T-helper 9 cell (primary cell): ENCODE measurements around the gene IFI27L1.

Source experiments
- DNase-seq: peaks from one replicate; pipeline ENCODE4 v3.0.0-alpha.2; 2020

The IFI27L1 gene

DNA sequence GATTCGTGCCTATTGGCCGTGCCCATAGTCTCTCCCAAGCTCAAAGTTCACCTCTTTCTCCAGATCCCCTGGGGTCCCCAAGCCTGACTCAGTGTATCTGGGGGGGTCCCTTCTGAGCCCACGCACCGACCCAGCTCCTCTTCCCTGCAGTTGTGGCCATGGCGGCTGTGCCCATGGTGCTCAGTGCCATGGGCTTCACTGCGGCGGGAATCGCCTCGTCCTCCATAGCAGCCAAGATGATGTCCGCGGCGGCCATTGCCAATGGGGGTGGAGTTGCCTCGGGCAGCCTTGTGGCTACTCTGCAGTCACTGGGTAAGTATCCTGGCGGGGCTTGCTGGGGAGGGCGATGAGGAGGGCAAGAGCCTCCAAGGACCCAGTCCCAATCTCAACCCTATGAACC, 34.5 kb downstream of the IFI27L1 start:
- no peak for DNase-seq

DNA sequence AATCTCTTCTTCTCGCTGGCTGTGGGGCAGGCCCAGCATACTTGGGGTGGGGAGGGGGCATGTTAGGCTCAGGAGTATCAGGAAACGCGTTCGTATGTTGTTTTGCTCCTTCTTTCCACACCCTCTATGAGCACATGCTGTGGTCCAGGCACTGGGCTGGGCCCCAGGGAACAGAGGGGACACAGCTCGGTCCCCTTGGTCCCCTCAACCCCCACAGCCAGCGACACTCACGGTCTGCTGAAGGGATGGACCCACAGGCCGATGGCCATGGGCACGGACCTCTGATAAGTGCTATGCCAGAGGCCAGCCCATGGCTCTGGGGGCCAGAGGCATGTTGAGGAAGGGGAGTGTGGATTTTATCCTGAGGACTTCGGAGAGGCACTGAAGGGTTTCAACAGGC, 35.6 kb downstream of the IFI27L1 start:
- no peak for DNase-seq

DNA sequence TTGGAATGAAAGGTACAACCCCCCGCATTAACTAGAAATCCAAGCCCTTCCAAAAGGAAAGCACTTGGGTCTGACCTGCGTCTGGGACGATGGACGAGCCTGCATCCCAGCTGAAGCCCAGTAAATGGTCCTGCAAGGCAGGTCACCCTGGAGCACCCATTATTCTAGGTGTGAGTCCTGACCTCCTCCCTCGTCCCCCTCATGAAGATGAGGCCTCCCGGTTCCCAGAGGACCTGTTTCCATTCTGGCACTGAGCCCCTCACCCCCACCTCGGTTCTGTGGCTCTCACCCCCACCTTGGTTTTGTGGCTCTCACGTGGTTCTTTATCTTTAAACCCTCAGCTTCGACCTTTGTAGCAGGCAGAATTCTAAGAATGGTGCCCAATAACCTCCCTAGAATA, 36.7 kb downstream of the IFI27L1 start:
- DNase-seq = no peak

DNA sequence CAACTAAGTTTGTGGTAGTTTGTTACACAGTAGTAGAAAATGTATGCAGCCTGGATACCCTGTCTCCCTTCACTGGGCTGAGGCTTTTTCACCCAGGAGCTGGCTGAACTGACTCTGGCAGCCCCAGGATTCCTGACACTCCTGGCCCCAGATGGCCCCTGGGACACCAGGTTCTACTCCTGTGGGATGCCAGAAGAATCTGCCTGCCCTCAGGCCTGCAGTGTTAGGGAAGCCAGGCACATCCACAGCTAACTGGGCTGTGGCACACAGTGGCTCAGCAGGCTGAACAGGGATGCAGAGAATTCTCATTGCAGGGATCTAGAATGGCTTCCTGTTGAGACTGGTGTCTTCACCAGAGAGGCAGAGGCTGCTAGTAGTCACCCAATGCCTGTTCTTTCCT, 38.0 kb downstream of the IFI27L1 start:
- DNase-seq = no peak

DNA sequence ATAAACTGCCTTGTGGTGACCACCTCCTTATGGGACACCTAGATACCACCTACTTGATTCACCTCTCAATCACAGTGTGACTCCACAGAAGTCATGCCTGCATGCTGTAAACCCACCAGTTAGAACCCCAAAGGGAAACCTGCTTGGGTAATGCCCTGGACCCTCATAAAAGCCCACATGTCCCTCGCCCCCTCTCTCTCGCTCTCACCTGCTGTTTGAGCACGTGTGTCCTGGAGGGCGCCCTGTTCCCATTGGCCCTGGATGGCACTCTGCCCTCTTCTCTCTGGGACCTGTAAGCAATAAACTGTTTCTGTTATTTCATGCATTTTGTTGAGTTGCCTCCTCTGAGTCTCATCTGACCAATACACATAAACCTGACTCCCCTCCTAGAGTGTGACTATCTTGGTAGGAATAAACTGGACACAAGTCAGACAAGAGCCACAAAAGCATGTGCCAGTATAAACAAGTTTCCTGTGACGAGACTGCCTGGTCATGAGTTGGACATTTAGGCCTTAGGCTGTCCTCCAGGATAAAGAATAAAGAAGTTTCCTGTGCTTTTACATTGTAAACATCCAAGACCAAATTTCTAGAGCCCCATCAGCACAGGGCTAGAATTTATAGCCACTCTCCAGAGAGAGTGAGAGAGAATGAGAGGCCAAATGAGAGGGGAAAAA, 39.7 kb downstream of the IFI27L1 start:
- DNase-seq = no peak

DNA sequence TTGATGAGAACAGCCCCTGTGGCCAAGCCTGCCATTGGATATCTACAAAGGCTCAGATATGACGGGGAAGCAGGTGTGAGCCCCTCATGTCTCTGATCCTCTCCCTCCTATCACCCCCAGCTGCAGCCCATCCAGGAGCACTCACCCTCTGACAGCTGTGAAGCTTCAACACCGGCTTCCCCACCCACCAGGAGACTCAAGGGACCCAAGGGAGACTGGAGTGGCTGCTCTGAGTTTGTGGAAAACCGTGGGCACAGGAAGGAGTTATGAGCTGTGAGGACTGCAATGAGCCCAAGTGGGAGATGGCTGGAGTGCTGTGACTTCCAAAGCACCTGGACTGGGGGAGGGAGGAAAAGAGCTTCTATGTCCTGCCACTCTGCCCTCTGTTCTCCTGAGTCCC, 40.4 kb downstream of the IFI27L1 start:
- DNase-seq = no peak

DNA sequence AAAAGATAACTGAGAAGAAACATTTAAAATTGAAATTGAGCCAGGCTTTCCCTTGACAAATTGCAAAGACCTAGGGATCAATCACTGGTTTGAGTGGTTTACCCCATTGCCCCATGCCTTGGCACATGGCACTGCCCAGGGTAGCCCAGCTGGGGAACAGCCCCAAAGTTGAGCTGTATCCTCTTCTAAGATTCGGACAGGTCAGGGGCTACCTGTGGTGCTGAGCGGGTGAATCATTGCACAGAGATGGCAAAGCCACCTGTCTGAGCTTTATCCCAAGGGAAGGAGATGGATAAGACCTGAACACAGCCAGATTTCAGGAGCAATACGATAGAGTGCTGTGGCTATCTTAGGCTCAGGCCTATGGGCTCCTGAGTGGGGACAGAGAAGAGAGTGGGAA, 41.3 kb downstream of the IFI27L1 start:
- DNase-seq = no peak

DNA sequence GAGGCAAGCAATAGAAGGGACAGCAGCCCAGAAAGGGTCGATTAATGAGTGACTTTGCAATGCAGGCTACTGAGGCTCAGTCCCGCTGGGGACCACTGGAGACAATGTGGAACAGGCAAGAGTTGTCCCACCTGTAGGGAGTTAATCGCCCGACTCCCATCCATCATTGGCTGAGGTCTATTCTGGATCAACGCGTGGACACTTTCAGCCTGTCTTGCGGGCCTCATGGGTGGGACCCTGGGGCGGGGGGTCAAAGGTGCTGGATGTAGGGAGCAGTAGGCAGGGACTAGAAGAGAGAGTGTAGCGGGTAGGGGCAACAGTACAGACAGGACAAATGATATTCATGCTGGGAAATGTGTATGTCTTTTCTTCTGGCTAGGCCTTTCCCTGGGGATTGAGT, 42.2 kb downstream of the IFI27L1 start:
- no peak for DNase-seq

DNA sequence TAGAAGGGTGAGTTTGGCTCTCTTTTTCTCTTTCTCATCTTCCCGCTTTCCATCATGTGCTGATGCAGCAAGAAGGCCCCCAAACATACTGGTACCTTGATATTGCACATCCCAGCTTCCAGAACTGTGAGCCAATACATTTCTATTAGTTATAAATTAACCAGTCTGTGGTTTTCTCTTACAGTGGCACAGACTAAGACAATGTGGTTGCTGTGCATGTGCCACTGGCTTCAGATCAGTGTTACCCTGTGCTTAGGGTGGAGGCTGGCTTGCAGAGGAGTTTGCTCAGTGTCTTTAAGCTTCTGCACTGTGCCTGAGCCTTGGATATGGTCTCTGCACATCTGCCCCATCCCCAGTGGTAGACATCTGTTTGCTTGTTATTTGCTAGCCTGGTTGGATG, 42.8 kb downstream of the IFI27L1 start:
- no peak for DNase-seq

DNA sequence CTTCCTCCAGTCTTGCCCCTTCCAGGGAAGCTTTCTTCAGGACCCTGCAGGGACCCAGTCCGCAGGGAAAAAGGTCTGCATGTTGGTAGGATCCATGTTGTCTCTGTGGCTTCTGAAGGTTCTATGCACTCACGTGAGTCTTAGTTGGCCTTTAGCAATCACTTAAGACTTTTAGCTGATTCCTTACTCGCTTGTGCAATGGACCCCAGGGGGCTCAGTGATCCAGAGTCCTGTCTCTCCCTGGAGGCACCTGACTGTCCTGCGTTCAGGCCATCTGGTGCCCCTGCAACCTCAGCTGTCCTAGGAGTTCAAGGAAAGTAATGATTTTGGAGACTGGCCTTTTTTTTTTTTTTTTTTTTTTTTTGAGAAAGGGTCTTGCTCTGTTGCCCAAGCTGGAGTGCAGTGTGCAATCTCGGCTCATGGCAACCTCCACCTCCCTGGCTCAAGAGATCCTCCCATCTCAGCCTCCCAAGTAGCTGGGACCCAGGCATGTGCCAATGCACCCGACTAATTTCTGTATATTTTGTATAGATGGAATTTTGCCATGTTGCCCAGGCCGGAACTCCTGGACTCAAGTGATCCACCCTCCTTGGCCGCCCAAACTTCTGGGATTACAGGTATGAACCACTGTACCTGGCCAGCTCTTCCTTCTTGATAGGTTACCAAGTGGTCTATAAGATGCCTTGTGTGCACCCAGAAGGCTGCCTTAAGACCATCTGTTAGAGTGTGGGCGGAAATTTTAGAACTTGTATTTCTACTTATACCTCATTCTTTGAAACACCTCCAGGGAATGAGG, 43.7 kb downstream of the IFI27L1 start:
- no peak for DNase-seq

DNA sequence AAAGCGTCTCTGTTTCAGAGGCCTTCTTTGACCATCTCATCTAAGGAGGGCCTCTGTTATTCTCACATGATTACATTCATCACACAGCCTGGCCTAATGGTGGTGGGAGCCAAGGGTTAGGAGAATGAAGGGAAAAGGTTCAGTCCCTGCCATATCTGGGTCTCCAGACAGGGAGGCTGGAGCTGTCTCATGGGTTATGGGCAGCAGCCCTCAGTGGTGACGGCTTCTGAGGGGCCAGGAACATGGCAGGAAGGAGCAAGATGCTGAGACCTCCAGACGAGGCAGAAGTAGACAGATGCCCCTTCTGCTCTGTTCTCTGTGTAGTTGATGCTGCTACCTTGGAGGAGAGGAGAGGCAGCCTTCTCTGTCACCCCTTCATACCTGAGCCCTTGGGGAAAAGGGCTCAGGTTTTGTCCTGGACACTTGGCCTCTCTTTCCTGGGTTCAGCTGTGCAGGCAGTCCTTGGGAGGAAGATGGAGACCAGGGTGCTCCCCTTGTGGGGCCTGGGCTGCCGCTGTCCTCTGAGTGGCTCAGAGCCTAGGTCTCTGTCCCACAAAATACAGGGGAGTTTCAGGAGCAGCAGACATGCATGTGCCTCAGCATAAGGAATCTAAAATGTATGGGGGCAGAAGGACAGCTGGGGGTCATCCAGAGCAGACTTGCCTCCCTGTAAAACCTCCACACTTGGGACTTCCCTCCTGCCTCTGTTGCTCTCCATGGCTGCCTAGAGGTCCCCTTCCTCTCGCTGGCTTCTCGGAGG, 44.7 kb downstream of the IFI27L1 start:
- no peak for DNase-seq

DNA sequence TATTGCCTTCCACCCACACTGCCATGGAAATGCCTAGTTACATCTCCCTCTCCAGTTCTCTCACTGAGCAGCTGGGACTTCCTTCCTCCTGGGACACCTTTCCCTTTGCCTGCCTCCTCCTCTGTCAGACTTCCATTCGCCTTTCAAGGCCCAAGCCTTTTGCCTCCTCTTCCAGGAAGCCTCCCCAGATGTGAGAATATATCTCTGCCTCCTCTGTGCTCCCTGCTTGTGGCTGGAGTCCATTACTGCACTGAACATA, 45.2 kb downstream of the IFI27L1 start:
- no peak for DNase-seq

DNA sequence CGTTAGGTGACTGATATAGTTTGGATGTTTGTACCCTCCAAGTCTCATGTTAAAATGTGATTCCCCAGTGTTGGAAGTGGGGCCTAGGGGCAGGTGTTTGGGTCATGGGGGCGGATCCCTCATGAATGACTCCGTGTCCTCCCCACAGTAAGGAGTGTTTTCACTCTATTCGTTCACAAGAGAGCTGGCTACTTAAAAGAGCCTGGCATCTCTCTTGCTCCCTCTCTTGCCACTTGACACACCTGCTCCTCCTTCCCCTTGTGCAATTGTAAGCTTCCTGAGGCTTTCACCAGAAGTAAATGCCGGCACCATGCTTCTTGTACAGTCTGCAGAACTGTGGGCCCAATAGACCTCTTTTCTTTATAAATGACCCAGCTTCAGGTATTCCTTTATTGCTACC, 45.7 kb downstream of the IFI27L1 start:
- no peak for DNase-seq

DNA sequence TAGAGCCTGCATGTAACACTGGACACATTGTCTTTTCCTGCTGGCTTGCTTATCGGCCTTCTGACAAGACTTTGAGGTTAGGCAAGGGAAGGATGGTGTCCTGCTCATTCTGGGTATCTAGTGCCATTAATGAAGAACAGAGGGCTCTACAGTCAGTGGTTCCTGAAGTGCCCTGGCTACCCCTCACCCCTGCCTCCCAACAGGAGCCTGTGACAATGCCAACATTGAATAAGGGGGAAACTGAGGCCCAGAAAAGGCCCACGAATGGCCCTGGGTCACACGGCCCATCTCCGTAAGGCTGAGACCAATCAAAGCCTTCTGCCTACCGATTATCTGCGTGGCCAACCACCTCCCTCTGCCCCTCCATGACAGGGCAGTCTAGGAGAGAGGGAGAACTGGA, 46.2 kb downstream of the IFI27L1 start:
- DNase-seq = no peak

DNA sequence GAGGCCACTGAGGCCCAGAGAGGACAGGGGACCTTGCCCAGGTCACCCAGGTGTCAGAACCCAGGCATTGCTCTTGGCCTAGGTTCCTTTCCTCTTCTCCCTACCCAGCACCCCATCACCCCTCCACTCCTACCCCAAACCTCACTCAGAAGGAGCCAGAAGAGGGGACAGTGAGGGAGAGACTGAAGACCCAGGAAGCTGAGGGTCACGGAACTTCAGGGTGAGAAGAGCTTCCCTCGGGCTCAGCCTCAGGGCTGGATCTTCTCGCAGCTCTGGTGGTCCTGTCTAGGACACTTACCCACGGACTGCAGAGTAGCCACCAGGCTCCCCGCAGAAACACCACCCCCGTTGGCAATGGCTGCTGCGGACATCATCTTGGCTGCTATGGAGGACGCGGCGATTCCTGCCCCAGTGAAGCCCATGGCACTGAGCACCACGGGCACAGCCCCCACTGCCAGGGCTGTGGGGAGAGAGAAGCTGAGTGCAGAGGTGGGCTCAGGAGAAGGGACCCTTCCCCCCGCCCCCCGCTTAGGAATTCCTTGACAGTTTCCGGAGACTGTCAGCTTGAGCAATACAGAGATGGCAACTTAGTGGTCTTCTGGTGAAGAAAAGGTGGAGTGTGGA, 47.2 kb downstream of the IFI27L1 start:
- DNase-seq = no peak

DNA sequence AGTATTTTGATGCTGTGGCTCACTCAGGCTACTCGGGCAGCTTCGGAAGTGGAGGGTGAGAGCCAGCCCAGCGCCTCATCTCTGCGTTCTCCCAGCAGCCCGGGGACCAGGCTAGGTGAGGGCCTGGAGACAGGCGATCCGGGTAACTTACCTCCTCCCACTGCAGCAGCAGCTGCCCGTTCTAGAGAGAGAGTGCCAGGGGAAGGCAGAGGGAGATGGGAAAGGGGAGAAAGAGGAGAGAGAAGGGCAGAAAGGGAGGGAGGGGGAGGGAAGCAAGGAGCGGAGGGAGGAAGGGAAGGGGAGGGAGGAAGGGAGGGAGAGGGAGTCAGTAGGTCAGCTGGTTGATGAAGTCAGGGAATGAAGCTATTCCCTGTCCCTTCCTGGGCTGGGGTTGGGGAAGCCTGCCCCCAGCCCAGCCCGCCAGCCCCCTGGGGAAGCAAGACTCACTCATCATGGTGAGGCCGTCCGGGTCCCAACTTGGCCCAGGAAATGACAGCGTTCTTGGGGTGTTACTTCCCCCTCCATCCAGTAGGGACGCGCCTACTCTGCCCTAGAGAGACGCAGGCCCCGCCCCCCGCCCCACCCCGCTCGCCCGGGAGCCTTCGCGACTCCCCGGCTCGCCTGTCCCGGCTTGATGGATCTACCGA, 48.1 kb downstream of the IFI27L1 start, which contains the start of gene IFI27L2:
Gene IFI27L2, minus strand, starts transcription at position 494 of the 647 bp plus-strand sequence. Its CDS starts 40 bp downstream, at position 454.
- DNase-seq = peak; percentile 63

DNA sequence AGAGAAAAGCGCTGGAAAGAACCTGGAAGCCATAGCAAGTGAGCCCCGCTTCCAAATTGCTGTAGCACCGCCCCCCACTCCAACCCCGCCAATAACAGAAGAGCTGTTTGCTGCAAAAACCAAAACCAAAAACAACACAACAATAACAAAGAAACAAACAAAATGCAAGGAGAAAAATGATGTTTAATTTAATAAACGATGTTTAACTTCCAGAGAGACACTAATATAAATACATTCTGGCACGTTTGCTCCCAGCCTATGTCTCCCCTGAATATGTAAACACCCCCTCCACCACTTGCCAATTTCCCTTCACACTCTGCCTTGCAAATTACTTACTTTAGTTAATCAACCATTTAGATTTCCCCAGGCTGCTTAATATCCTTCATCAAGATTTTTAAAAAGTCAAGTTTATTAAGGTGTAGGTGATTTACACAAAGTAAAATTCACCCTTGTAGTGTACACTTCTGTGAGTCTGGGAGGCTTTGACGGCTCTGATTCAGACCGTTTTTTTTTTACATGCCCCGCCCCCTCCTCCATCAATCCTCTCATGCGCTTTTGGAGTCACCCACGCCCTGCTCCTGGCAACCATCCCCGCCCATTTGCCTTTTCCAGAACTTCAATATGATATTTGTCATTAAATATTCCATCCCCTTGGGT, 48.8 kb downstream of the IFI27L1 start:
- peak; percentile 21 for DNase-seq

DNA sequence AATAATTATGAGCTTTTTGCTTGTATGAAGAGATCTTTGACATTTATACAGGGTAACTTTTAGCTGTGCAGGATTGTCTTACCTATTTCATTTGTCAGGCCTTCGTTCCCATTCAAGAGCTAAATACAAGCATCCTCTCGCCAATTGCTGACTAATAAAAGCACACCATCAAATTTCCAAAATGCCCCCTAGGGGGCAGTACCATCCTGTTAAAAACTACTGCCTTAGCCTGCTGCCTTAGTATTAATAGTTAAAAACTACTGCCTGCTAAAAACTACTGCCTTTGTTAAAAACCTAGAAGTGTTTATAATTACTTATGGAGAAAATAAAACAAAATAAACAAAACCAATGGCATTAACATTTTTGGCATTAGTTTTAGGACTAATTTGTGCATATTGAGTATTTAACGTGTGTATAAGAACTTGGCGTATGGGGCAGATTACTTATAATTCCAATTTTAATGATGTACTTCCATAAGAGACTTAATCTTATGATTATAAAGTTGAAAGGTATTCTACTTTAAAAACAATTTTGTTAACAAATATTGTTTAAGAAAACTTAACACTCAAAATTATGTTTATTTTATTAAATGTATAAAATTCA, 51.3 kb downstream of the IFI27L1 start:
- DNase-seq = peak; percentile 38

DNA sequence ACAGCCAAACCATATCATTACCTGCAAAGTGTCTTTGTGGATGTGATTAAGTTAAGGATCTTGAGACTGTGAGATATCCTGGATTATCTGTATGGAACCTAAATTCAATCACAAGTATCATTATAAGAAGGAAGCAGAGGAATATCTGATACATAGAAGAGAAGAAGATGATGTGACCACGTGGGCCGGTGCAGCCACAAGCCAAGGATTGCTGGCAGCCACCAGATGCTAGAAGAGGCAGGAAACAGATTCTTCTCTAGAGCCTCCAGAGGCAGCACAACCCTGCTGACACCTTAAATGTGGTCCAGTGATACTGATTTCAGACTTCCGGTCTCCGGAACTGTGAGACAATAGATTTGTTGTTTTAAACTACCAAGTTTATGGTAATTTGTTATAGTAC, 54.4 kb downstream of the IFI27L1 start:
- DNase-seq = no peak

DNA sequence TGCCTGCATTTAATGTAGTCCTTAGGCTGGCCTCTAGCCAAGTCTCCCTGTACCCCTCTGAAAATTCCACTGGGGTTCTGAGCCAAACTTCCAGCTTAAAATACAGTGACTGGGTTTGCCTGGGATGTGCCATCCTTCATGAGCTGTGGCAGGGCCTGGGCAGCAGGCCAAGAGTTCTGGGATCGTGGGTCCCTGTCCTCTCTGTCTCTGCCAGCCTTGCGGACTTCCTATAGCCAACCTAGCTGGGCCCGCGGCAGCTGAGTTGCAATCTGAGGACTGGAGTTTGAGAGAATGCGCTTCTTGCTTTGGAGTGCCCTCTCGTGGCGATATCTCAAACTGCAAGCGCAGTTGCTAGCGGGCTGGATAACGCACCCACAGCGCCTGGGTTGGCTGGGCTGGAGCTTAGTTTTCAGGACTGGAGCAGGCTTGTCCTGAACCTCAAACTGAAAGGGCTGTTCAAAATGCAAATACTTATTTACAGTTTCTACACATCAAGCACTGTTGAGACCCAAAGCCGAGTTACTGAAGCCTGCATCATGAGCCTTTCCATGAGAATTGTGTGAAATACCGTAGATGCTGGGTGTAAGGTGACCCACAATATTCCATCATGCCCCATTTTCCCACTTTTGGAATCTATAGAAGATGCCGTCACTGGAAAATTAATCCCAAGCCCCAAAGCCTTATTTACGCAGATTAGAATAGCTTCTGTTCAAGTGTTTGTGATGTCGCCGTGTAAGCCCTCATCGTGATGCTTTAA, 55.6 kb downstream of the IFI27L1 start:
- DNase-seq = peak; percentile 83

DNA sequence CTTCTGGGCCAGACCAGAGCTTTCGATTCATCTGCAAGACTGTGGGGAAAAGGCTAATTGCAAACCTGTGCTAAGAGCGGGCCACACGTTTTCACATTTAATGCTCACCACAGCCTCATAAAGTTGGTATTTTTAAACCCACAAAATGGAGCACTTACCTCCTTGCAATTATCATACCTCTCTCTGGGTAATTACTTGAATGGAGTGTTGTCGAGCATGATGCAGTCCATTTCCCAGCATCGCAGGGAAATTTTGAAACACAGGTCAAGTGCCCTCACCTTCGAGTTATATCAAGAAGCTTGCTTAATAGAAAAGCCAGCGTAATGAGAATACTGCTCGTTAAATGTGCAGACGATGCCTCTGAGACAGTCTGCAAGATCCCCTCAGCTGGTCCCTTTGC, 57.1 kb downstream of the IFI27L1 start:
- DNase-seq = no peak
